HS-27A (cell line): ENCODE measurements around the gene CCNT2.
"Not testable (repeated sequence)": the region's sequence is repeated elsewhere in the genome, so short reads cannot be mapped to it uniquely, and the experiment has no call there.

Experiments
- DNase-seq: peaks from one replicate; pipeline ENCODE4 v3.0.0-alpha.2; 2012; ENCODE audit warnings: low read depth, missing footprints

The CCNT2 gene

DNA sequence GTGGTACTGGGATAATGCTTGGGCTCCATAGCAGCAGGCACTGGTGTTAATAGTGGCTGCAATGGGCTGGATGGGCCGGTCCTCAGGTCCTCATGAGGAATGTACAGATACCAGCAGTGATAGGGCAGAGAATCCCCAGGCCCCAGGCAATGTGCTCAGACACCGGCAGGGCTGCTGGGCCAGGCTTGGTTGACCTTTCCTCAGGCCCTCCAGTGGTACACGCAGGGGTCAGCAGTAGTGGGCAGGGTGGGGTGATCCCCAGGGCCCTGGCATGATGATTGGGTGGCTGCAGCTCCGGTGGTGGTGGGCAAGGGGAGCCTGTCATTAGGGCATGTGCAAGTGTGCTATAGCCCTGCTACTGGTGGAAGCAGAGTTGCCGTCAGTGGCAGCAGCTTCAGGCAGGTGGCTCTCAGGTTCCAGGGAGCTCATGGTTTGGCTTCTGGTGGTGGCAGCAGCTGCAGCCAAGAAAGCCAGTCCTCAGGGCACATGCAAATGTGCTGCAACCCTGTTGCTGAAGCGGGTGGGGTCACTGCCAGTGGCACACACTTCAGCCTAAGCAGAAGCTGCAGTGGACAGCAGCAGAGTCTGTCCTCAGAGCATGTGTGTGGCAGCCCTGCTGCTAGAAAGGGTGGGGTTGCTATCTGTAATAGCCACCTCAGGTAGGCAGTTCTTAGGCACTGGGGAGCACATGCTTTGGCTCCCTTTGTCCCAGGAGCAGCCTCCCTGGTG, 56.8 kb downstream of the CCNT2 start:
- DNase-seq, result no peak

DNA sequence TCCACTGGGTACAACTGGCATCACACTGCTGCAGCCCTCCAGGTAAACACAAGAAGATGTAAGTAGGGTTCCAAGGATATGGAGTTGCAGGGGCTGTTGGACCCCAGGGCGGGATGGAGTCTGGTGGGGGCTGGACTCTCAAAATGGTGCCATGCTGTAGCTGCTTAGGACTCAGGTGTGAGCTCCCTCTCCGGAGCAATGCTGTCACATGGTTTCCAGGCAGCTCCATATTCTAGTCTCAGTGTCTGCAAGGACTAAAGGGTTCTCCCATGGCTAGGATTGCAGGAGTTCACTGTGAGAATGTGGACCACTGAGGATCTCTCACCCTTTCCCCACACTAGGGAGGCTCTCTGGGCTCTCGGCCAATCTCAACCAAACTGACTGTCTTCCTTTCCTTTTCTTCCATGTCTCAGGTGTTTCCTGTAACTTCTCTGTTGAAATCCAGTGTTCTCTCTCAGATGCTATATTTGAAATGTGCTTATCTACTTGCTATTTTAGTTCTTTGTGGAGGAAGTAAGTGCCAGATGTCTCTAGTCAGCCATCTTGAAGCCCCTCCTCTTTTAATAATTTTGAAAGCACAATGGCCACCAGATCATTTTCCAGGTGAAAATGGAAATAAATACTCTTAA, 57.6 kb downstream of the CCNT2 start:
- no peak for DNase-seq

DNA sequence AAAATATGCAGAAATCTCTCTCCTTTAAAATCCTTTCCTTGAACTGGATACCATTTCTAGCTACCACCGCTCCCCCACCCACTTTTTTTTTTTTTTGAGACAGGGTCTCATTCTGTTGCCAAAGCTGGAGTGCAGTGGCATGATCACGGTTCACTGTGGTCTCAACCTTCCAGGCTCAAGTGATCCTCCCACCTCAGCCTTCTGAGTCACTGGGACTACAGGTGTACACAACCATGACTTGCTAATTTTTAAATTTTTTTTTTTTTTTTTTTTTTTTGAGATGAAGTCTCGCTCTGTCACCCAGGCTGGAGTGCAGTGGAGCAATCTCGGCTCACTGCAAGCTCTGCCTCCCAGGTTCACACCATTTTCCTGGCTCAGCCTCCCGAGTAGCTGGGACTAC, 58.5 kb downstream of the CCNT2 start:
- not testable (repeated sequence) for DNase-seq

DNA sequence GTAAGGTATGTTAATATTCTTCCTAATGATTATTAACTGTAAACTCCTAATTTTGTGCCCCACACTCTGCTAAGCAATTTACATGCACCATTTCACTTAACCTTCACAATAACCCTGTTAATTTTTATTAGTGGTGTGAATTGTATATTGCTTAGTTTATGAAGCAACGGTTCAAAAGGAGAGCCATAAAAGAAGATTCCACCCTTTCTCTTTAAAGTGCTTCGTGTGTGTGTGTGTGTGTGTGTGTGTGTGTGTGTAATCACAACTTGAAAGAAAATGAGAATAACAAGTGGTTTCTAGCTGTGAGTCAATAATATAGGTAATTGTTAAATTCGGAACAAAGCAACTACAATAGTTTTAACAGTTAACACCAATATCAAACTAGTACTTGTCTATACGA, 60.6 kb downstream of the CCNT2 start:
- no peak for DNase-seq

DNA sequence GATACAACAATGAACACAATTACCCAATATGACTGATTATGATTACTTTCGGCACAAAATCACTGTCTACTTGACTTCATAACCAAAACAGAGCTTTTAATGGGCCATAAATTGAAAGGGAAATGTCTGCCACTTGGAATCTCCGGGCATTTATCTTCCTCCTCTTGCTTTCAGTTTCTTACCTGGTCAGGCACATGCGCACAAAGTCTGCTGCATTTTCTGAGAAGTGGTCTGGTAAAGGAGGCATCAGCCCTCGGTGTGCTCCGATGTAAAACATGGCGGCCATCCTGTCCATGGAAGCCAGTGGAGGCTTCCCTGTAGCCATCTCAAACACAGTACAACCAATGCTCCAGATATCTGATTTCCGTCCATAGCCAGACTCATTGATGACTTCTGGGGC, 62.0 kb downstream of the CCNT2 start:
- DNase-seq, result no peak

DNA sequence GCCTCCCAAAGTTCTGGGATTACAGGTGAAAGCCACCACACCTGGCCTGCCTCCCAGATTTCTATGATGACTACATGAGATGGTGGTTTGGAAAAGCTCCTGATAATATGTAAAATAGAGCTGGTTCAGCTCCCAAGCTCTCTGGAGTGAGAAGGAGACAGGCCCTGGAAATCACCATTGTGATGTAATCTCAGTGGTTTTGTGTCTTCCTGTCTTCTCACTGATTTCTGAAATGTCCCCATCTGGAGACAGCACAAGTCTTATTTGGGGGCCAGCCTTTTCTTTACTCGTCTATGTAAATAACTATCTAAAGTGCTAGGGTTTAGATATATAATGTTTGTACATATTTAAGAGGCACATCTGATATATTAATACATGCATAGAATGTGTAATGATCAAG, 64.0 kb downstream of the CCNT2 start:
- no peak for DNase-seq

DNA sequence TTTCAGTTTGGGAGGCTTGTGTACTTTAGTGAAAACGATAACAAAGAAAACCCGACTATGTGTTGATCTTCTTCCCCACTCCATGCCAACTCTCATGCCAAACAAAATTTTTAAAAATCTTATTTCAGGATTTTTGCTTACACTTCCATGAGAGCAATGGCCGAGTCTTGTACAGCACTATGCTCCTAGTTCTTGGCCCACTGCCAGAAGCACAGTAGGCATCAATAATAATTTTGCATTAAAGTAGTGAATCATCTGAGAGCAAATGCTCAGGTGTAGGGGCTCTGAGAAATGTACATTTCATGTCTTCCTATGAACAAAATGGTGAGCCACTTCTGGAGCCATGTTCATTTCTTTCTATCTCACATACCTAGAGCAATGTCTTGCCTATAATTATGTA, 66.4 kb downstream of the CCNT2 start:
- no peak for DNase-seq

DNA sequence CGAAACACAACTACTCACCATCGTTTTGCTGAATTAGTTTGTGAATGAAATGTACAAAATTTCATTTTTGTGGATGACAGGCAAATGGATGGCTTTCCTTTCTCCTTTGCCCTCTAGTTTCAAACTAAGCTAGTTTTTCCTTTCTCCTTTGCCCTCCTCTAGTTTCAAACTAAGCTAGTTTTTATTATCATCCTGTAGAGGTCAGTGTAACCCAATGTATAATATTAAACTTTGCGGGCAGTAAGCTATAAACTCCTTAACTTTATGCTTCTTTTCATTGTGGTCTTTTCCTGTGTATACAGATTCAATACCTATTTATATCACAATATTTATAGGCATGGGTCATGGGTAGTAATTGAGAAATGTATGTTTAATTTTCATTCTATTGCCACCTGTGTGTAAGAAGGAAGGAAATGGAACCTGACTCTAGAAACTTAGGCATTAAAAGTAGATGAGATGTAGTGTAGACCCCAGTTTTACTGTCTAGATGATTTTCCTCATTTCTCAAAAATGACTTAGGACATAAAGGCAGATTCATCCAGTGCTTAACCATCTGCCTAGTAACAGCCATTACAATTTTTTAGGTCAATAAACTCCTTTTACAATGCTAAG, 70.5 kb downstream of the CCNT2 start:
- DNase-seq, result peak; percentile 19

DNA sequence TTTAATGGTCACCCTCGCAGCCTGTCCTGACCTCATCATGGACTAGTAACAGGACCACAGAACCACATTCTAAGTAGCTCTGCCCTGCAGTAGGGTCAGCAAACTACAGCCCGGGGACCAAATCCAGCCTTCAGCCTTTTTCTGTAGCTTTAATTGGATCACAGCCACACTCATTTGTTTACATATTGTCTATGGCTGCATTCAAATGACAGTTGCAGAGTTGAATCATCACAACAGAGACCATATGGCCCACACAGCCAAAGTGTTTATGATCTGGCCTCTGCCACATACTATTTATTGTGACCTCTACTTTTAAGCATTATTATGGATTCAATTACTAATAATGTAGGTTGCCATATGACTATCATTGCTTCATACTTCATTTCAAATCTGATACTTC, 80.9 kb downstream of the CCNT2 start:
- no peak for DNase-seq

DNA sequence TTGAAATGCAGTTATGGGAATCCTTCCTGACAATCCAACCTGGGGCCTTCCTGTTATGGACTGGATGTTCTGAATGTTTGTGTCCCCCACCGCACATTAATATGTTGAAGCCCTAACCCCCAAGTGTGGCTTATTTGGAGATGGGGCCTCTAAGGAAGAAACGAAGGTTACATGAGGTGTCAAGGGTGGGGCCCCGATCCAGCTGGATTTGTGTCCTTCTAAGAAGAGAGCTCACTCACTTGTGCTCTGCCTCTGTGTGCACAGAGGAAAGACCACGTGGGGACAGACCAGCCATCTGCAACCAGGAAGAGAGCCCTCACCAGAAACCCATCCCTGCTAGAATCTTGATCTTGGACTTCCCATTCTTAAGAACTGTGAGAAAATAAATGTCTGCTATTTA, 84.2 kb downstream of the CCNT2 start:
- DNase-seq, result no peak

DNA sequence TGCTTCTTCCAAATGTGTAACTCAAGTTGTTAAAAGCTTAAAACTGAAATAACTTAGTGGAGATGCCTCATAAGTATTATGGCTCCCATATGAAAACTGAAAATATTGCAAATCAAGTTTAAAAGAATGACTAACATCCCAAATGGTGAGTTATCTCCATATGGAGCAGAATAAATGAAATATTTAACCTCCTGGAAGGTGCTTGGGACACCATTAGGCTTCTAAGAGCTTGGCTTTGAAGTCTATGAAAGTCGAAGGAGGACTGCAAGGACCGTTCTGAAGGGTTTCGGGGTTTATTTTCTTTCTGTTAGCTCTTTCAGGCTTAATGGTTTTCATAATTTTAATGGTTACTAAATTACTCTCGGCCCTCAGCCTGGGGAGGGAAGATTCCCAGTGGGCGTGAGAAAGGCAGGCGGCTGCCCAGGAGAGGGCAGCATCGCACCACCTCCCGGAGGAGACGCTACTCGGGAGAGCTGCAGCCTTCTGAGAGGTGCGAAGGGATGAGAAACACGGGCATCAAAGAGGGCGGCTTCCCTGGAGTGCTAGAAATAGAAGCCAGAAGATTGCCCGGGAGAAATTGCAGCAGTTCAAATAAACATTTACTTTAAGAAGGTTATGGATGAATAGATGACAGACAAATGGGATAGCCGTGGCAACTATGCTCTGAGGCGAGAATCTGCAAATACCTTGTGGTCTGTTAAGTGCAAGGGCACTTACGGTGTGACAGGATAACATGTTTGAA, 85.6 kb downstream of the CCNT2 start:
- DNase-seq, result peak; percentile 26

DNA sequence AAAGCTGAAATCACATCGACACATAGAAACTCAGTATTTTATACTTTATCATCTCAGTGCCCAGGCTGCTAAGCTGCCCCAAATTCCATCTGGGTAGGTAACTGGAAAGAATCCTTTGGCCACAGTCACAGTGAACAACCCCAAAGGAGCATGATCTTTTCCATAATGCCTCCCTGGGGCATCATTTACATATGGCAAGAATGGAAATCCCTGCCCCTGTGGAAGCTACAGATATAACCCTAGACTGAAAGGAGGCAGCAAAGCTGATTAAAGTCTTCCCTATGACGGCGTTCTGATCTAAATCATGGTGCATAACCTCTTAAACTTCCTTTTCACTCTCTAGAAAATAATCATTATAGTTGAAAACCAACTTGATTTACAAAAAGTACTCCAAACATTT, 87.1 kb downstream of the CCNT2 start:
- DNase-seq, result no peak
